Measurements from ENCODE around the gene SGSM2.

Gene SGSM2

DNA sequence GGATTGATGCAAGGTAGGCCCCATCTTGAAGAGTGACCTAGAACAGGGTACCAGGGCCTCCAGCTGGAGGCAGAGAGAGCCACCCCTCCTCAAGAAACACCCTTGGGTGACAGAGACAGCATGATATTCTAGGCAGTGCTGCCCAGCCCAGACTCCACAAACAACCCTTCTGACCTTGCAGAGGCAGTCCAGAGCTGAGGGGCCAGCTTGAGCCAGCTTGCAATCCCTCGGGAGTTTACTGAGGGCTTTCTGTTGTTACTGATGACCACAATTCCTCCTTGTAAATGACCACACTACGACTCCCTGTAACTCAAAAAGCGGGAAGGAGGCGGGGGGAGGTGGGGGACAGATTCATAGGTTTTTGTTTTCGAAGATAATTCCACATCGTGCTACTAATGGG lies 82.2 kb downstream of the SGSM2 start:
- peaks cover 11 to 26% of the 10 kb centered on the region in 2 donors for H3K36me3 ChIP-seq (ENCODE audit: control insufficient read depth in 2 of 2, insufficient read depth in 2 of 2, low read length in 2 of 2)
- no peaks in the 10 kb centered on the region for H3K27me3 ChIP-seq (ENCODE audit: control insufficient read depth in 2 of 2, insufficient read depth in 2 of 2, low read length in 2 of 2)
- no peak overlapping the region for H3K27ac ChIP-seq (ENCODE audit: low read depth in 2 of 2, low read length in 2 of 2)
- no peaks in the 10 kb centered on the region for H3K4me1 ChIP-seq (ENCODE audit: control insufficient read depth in 2 of 2, insufficient read depth in 2 of 2, low read length in 2 of 2)
- H3K9me3 ChIP-seq (ENCODE audit: control insufficient read depth in 2 of 2, low read length in 2 of 2) = no peaks in the 10 kb centered on the region
- H3K9ac ChIP-seq (ENCODE audit: low read depth in 1 of 2, low read length in 2 of 2) = no peak overlapping the region
- no peak overlapping the region for H3K4me3 ChIP-seq (ENCODE audit: low read length in 2 of 2)

GRCh38 chr17:2420176-2420575 lies 82.9 kb downstream of the SGSM2 start:
- Histone ChIP-seq H3K9ac (ENCODE audit: low read depth in 1 of 2, low read length in 2 of 2) (no peak overlapping the region), H3K27ac (ENCODE audit: low read depth in 2 of 2, low read length in 2 of 2) (no peak overlapping the region), H3K4me3 (ENCODE audit: low read length in 2 of 2) (no peak overlapping the region)

DNA sequence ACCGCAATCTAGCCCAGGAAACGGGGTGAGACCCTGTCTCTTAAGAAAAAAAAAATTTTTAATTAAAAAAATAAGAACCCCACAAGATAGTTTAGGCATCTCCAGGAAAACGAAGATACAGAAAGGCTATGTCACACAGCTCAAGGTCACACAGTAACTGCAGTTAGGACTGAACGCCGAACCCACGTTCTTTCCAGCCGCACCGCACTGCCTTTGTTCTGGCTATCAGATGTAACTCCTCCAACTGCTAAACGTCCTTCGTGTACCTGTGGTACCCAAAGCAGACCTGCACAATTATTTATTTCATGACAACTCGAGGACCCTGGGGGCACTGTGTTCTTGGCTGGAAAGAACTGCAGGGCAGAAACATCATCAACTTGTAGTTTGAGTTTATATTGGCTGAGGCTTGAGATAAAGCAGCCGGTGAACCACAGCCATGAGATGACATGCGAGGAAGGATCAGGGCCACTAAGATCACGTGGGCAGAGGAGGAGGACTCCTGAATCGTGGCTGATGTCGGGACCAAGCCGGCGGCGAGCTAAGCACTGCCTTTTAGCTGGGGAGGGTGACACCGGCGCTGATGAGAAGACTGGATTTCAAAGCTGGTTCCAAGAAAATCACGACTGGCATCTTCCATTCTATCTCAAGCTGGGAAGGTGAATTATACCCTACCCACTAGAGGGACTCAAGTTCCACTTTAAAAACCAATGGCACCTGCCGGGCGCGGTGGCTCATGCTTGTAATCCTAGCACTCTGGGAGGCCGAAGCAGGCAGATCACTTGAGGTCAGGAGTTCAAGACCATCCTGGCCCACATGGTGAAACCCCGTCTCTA lies 84.2 kb downstream of the SGSM2 start:
- no peak overlapping the region for H3K9ac ChIP-seq (ENCODE audit: low read depth in 1 of 2, low read length in 2 of 2)
- H3K27ac ChIP-seq (ENCODE audit: low read depth in 2 of 2, low read length in 2 of 2) = no peak overlapping the region
- no peaks in the 10 kb centered on the region for H3K4me1 ChIP-seq (ENCODE audit: control insufficient read depth in 2 of 2, insufficient read depth in 2 of 2, low read length in 2 of 2)
- H3K27me3 ChIP-seq (ENCODE audit: control insufficient read depth in 2 of 2, insufficient read depth in 2 of 2, low read length in 2 of 2) = no peaks in the 10 kb centered on the region
- H3K4me3 ChIP-seq (ENCODE audit: low read length in 2 of 2) = no peak overlapping the region
- peaks cover 11 to 24% of the 10 kb centered on the region in 2 donors for H3K36me3 ChIP-seq (ENCODE audit: control insufficient read depth in 2 of 2, insufficient read depth in 2 of 2, low read length in 2 of 2)
- no peaks in the 10 kb centered on the region for H3K9me3 ChIP-seq (ENCODE audit: control insufficient read depth in 2 of 2, low read length in 2 of 2)

More at GRCh38 chr17:2420176-2420575, 82.9 kb downstream of the SGSM2 start:
- no peaks in the 10 kb centered on the region for H3K9me3 ChIP-seq (ENCODE audit: control insufficient read depth in 2 of 2, low read length in 2 of 2)
- no peaks in the 10 kb centered on the region for H3K4me1 ChIP-seq (ENCODE audit: control insufficient read depth in 2 of 2, insufficient read depth in 2 of 2, low read length in 2 of 2)
- H3K27me3 ChIP-seq (ENCODE audit: control insufficient read depth in 2 of 2, insufficient read depth in 2 of 2, low read length in 2 of 2) = no peaks in the 10 kb centered on the region
- peaks cover 11 to 22% of the 10 kb centered on the region in 2 donors for H3K36me3 ChIP-seq (ENCODE audit: control insufficient read depth in 2 of 2, insufficient read depth in 2 of 2, low read length in 2 of 2)

DNA sequence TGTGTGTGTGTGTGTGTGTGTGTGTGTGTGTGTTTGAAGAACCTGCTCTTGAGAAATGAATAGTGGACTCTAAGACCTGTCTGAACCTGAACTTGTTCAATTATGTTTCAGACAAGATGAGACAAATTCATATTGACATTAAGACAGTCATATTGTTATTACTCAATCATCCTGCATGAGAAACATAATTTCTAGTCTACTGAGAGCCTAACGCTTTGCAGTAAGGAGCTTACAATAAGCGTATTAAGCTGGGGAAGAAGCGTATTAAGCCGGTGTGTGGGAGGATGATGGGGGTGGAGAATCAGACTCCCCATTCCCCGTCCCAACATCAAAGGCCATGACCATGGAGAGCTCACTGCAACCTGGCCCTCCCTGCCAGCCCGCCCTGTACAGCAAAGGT lies 86.0 kb downstream of the SGSM2 start:
- Histone ChIP-seq H3K27me3 (ENCODE audit: control insufficient read depth in 2 of 2, insufficient read depth in 2 of 2, low read length in 2 of 2) (no peaks in the 10 kb centered on the region), H3K4me3 (ENCODE audit: low read length in 2 of 2) (no peak overlapping the region), H3K9ac (ENCODE audit: low read depth in 1 of 2, low read length in 2 of 2) (no peak overlapping the region), H3K36me3 (ENCODE audit: control insufficient read depth in 2 of 2, insufficient read depth in 2 of 2, low read length in 2 of 2) (peaks cover 11 to 24% of the 10 kb centered on the region in 2 donors), H3K4me1 (ENCODE audit: control insufficient read depth in 2 of 2, insufficient read depth in 2 of 2, low read length in 2 of 2) (no peaks in the 10 kb centered on the region), H3K9me3 (ENCODE audit: control insufficient read depth in 2 of 2, low read length in 2 of 2) (no peaks in the 10 kb centered on the region), H3K27ac (ENCODE audit: low read depth in 2 of 2, low read length in 2 of 2) (no peak overlapping the region)

DNA sequence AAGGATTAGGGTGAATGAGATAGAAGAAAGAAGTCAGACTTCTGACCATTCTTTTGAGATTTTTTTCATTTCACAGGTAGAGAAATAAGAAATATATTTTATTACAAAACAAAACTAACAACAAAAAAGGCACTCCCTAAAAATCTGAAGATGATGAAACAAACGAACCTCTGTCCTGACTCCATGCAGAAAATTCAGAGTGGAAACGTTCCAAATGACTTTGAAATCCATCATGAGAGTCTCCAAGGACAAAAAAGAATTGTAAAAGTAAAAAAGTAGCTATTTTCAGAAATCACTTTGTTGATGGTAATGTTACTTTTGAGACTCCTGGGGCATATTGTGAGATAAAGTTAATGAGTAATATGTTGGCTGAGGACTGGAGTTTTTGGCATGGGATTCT lies 89.9 kb downstream of the SGSM2 start:
- no peaks in the 10 kb centered on the region for H3K27me3 ChIP-seq (ENCODE audit: control insufficient read depth in 2 of 2, insufficient read depth in 2 of 2, low read length in 2 of 2)
- H3K9me3 ChIP-seq (ENCODE audit: control insufficient read depth in 2 of 2, low read length in 2 of 2) = no peaks in the 10 kb centered on the region
- no peak overlapping the region for H3K9ac ChIP-seq (ENCODE audit: low read depth in 1 of 2, low read length in 2 of 2)
- H3K4me1 ChIP-seq (ENCODE audit: control insufficient read depth in 2 of 2, insufficient read depth in 2 of 2, low read length in 2 of 2) = no peaks in the 10 kb centered on the region
- peaks cover 0 to 2% of the 10 kb centered on the region in 2 donors for H3K36me3 ChIP-seq (ENCODE audit: control insufficient read depth in 2 of 2, insufficient read depth in 2 of 2, low read length in 2 of 2)
- H3K4me3 ChIP-seq (ENCODE audit: low read length in 2 of 2) = no peak overlapping the region
- no peak overlapping the region for H3K27ac ChIP-seq (ENCODE audit: low read depth in 2 of 2, low read length in 2 of 2)

- Histone ChIP-seq H3K9me3 (ENCODE audit: control insufficient read depth in 2 of 2, low read length in 2 of 2) (no peaks in the 10 kb centered on the region), H3K4me3 (ENCODE audit: low read length in 2 of 2) (no peak overlapping the region), H3K27ac (ENCODE audit: low read depth in 2 of 2, low read length in 2 of 2) (no peak overlapping the region), H3K4me1 (ENCODE audit: control insufficient read depth in 2 of 2, insufficient read depth in 2 of 2, low read length in 2 of 2) (no peaks in the 10 kb centered on the region), H3K27me3 (ENCODE audit: control insufficient read depth in 2 of 2, insufficient read depth in 2 of 2, low read length in 2 of 2) (no peaks in the 10 kb centered on the region), H3K36me3 (ENCODE audit: control insufficient read depth in 2 of 2, insufficient read depth in 2 of 2, low read length in 2 of 2) (peaks cover 0 to 4% of the 10 kb centered on the region in 2 donors), H3K9ac (ENCODE audit: low read depth in 1 of 2, low read length in 2 of 2) (no peak overlapping the region)
Measured at GRCh38 chr17:2427910-2428309, 90.6 kb downstream of the SGSM2 start.

Measured in mucosa of rectum (tissue), 2 donors.